Measurements from ENCODE around the gene GPRC5D.

The GPRC5D gene

DNA sequence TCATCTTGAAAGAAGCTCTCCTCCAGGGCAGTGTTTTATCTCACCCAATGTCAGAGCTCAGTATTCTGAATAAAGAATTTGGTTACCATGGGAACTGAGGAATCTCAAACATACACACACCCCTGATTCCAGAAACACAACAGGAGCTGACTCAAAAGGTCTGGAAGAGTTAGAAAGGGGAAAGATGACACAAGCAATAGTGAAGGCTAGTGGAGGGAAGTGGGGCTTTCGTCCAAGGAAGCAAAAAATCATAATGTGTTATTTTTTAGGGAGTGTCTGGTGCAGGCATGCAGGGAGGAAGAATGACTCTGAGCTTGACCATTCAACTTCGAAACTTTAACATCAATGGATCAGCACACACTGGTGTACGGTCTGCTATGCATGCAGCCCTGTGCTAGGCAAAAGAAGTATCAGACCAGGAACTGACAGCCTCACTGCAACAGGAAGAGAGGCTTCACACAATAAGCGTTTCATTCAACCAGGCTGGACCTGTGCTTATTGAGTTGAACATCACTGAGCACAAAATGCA is 27.8 kb upstream of the GPRC5D start:
- DNase-seq (ENCODE audit: low read depth): no peak

DNA sequence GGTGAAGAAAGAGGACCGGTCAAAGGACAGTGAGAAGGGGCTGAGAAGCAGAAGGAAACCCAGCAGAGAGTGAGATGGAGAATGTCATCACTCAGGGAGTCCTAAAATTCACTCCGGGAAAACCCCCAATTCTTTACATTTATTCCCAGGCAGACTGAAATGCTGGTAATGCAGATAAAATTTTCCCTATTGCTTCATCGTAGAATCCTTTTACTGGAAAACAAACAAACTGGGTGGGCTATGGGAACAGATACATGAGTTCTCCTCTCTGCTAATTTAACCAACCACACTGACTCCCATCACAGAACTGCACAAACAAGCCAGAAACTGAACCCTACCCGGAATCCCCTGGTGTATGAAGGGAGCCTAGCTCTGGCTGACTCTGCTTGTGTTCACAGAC is 27.2 kb upstream of the GPRC5D start:
- no peak for DNase-seq (ENCODE audit: low read depth)

DNA sequence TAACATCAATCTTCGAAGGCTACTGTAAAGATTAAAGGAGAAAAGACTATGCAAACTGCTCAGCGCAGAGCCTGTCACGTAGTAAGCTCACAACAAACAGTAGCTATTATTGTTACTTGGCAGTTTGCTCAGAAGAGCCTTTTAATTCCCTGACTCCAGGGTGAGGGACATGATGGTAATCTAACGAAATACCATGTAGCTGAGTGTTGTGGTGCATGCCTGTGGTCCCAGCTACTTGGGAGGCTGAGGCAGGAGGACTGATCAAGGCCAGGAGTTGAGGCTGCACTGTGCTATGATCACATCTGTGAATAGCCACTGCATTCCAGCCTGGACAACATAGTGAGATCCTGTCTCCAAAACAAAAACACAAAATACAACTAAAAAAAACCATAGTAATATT is 25.3 kb upstream of the GPRC5D start:
- DNase-seq (ENCODE audit: low read depth): no peak

DNA sequence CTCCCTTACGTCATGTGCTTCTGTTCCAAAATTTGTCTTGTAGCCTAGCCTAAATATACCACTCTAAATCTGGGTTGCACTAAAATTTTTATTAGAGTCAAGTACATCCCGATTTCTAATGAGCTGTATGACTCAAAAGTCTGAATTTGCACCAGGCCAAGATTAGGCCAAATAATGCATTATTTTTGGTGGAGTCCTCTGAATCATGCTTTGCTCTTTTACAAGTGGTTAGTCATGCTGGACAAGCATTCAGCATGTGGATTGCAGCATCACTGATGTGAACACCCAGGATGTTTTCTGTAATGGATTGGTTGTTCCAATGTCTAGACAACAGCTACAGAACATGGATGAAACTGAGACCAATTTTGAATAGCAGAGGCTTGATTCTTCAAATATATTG is 24.4 kb upstream of the GPRC5D start:
- no peak for DNase-seq (ENCODE audit: low read depth)

DNA sequence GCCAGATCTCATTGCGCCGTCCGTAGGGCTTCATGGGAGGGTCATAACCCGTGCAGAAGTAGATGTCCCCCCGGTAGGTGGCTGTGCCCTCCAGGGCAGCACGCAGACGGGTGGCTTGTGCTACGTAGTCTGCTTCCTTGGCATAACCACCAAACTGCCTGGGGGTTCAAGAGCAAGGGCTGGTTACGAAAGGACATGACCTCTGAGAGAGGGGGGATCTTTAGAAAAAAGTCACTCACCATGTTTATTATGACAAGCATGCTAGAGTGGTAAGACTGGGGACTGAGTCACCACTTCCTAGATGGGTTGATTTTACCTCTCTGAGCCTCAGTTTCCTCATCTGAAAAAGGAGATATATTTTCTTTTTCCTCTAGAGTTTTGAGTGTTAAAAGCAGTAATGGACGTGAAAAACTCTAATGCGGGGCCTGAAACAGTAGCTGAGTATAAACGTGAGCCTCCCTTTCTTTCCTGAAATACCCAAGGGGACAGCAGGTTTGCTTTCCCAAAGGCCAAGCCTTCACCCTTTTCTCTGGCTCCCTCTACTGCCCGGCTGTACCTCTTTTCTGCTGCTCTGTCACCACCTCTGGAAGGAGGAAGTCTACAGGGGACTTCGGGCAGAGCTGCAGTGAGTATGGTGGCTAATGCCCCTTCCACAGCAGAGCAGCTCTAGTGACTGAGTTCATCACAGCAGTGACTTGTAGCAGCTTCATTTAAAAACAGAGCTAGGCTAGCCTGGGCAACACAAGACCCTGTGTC is 23.5 kb upstream of the GPRC5D start:
- no peak for DNase-seq (ENCODE audit: low read depth)

DNA sequence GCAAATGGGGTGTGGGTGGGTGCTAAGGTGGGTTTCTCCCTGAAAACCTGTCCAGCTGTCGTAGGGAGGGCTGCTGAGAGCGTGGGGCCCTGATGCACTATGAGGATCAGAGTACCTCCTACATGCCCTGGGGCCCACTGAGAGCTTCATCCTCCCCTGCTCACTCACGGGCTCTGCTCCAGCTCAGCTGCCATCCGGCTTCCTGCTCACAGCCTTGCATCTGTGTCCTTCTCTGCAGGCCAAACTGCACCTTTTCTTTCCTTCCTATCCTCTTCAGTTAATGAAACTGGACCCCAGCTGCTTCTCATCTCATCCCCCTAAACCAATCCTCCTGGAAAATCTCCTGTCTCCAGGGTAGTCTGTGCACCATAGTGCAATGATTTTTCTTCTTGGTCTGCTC is 22.2 kb upstream of the GPRC5D start:
- DNase-seq (ENCODE audit: low read depth): no peak

DNA sequence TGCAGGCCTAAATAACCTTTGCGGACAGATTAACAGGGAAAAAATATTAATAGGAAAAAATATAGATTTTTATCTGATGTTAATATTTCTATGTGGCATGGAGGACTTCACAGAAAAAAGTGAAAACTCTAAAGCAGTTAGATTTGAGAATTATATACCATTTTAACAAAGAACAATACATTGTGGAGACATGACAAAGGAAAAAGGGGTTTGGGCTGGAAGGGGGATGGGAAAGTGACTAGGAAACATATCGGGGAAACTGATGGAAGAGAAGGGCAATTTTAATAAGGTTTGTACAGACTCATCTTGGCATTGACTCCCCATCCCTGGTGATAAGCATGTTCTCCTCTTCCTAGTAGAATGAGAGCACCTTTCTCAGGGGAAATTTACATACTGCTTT is 21.0 kb upstream of the GPRC5D start:
- no peak for DNase-seq (ENCODE audit: low read depth)

DNA sequence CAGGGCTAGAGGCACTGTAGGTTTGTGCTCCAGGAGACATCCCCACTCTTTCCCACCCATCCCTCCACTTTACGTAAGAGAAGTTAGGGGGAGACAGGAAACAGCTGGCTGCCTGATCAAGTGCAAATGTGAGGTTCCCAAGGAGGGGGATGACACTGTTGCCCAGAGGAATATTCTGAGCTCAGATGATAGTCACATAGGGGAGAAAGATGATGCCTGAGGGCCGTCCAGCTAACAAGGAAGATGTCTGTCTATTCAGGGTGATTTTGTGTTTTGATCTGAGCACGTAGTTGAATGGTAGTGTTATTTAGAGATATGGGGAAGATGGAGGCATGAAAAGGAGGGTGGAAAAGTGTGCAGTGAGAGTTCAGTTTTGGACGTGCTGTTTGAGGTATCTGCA is 13.9 kb upstream of the GPRC5D start:
- no peak for DNase-seq (ENCODE audit: low read depth)

DNA sequence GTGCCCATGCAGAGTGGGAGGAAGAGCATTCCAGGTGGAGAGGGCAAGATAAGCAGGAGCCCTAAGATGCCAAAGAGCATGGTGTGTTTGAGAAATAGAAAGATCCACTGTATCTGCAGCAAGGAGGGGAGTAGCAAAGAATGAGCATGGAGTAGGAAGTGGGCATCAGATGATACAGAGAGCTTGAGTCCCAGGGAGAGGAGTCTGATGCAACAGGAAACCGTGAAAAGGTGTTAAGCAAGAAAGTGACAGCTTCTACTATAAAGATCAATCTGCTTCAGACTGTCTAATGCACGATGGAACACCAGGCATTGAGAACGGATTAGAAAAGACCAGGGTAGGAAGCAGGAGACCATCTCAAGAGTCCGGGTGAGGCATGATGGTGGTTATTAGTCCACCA is 12.3 kb upstream of the GPRC5D start:
- DNase-seq (ENCODE audit: low read depth): no peak

DNA sequence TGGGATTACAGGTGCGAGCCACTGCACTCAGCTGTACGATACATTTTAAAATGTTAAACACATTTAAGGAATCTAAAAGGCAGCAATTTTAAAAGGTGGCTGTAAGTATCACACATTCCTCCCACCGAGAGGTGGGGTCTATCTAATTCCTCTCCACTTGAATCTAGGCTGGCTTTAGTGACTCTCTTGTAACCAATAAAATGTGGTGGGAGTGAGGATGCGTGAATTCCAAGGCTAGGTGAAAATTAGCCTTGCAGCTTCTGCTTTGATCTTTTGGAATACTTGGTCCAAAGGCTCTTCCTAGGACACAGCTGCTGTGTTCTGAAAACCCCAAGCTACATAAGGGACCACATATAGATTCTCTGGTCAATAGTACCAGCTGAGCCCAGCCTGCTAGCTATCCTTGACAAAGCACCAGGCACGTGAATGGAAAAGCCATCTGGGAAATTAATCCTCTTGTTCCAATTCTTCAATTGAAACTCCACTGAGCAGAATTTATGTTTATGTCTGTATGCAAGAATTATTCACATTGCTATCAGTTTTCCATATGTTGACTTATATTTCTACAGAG is 8.8 kb upstream of the GPRC5D start:
- DNase-seq (ENCODE audit: low read depth): no peak

DNA sequence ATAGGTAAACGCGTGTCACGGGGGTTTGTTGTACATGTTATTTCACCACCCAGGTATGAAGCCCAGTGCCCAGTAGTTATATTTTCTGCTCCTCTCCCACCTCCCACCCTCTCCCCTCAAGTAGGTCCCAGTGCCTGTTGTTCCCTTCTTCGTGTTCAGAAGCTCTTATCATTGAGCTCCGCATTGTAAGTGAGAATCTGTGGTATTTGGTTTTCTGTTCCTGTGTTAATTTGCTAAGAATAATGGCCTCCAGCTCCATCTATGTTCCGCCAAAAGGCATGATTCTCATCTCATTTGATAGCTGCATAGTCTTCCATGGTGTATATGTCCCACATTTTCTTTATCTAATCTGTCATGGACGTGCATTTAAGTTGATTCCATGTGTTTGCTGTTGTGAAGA is 6.9 kb upstream of the GPRC5D start:
- DNase-seq (ENCODE audit: low read depth): no peak

DNA sequence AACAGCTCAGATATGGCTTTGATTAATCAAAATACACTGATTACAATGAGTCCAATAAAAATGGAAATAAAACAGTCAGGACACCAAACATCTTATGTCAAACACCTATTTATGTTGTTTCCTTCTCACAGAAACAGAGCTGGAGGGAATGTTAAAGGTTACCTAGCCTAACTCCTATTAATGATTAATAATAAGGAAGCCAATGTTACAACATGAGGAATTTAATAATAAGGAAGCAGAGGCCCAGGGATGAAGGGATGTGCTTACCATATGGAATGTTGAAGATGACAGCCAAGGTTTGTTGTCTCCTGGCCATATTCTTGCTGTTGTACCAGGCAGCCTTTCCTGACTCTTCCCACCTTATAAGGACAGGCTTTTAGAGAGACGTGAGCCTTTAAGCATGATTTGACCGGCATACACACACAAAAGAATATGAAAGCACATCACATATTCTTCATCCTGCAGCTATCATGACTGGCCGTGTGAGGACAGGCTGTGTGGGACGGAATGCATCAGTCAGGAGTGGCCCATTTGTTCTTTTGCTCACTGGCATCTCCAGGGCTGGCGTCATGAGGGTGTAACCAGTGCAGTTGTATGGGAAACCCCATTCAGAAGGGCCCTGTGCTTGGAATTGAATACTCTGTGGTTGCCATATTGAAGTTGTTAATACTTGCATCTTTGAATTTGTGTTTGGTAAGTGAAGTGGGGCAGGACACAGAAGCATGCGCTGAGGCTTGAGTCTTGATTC is 3.1 kb upstream of the GPRC5D start:
- no peak for DNase-seq (ENCODE audit: low read depth)

DNA sequence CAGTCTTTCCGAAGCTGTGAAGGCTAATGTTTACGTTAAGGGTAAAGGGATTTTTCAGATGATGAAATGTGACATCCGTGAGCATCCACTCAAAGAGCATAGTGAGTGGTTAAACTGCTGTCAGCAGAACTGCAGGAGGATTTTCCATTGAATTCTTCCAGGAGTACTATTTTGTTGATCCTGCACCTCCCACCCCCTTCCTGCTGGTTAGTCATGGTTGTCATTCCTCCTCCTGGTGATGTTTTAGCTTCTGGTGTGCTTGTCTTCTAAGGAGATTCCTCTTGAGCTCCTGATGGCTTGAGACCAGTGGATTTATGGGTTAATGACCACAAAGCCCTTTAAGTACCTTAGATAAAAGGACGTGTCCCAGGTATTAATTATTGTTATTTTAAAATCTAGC is 2.4 kb upstream of the GPRC5D start:
- no peak for DNase-seq (ENCODE audit: low read depth)

DNA sequence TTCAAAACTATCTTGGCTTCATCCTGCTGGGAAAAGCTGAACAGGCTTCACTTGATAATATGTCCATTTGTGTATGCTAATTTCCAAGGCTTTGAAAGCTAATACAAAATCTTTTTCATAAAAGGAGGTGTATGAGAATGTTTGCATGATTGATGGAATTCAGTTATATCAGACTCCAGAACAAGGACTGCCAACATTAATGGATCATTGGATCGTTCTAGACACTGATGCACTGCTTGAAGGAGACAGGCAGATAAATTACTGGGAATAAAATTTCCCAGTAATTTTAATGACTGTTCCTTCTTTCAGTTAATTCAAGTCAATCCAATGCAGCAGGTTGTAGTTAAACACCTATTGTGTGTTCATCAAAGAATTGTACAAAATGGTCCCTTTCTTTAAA is 466 bp downstream of the GPRC5D start:
- DNase-seq (ENCODE audit: low read depth): no peak

DNA sequence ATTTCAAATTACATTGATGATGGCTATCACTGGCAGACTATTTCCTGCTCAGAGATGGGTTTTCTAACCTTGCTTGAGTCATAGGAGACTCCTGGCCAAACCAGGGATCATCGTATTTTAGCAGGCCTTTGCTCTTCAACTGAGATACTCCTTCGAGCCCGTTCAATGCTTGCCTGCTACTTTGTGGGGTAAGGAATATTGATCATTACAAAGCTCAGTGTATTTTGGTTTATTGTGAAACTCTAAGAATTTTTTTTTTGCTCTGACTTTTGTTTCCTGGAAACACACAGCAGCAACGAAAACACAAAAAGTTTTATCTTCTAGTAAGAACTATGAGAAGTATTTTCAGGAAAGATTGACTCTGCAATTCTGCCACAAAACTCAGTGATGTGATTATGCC is 4.1 kb downstream of the GPRC5D start:
- no peak for DNase-seq (ENCODE audit: low read depth)

DNA sequence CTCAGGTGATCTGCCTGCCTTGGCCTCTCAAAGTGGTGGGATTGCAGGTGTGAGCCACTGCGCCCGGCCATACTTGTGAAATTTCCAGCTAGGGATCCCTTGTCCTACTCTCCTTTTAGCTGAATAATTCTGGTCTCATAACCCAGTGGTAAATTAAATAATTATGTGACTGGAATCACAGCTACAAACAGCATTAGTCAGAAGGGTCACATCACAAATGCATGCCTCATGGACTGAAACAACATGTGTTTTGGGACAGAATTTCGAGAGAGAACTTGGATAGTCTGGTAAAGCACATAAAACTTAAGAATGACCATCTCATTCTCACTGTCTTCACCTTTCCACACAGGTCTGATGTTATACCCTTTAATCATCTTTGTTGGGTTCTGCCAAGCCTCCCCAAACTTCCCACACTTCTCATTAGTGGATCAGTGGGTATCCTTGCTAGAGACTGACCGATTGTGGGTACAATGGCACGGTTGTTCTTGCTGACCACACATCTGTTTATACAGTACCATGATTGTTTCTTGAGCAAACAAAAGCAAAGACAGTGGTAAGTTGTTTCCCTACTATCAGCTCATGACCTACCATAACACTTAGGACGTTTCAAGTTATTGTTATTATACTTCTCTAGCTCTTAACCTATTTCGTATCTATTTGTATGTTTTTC is 5.1 kb downstream of the GPRC5D start:
- no peak for DNase-seq (ENCODE audit: low read depth)

DNA sequence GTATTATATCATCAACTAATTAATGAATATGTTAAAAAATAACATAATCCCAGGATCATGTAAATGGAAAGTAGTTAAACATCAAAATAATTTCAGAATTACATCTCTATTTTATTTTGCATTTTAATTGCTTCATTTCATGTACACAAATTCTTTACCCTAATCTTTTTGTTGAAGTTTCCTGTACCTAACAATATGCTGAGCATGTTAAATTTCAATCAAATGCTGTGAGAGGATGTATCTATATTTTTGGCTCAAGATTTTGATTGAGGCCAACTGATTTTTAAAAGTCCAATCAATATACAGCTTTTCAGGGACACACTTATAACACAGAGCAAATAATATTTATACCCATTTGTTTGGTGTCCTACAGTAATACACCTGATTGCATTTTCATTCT is 6.4 kb downstream of the GPRC5D start:
- no peak for DNase-seq (ENCODE audit: low read depth)

DNA sequence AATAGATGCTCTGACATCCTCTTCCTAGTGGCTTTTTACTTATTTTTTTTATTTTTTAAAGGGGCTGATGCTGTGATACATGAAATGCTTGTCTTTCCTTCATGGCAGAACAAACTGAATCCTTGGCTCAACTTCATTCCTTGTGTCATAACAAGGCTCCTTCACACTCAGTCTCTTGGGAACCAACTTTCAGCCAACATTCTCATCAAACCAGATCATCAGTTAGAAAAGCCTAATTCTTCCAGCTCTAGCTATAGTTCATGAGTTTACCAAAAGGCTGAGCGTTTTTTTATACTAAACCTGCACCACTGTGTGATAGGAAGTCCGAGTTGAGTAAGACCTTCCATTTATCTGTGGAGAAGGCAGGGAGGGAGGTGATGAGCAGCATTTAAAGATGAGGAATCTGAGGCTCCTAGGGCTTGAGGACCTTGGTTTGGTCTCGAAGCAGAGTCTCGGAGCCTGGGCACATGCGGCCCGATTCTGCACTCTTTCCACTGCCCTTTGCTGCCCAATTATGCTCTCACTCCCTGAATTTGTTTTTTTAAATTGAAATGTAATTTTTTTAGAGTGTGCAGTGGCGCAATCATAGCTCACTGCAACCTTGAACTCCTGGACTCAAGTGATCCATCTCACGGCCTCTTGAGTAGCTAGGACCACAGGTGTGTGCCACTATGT is 8.2 kb downstream of the GPRC5D start:
- DNase-seq (ENCODE audit: low read depth): no peak

DNA sequence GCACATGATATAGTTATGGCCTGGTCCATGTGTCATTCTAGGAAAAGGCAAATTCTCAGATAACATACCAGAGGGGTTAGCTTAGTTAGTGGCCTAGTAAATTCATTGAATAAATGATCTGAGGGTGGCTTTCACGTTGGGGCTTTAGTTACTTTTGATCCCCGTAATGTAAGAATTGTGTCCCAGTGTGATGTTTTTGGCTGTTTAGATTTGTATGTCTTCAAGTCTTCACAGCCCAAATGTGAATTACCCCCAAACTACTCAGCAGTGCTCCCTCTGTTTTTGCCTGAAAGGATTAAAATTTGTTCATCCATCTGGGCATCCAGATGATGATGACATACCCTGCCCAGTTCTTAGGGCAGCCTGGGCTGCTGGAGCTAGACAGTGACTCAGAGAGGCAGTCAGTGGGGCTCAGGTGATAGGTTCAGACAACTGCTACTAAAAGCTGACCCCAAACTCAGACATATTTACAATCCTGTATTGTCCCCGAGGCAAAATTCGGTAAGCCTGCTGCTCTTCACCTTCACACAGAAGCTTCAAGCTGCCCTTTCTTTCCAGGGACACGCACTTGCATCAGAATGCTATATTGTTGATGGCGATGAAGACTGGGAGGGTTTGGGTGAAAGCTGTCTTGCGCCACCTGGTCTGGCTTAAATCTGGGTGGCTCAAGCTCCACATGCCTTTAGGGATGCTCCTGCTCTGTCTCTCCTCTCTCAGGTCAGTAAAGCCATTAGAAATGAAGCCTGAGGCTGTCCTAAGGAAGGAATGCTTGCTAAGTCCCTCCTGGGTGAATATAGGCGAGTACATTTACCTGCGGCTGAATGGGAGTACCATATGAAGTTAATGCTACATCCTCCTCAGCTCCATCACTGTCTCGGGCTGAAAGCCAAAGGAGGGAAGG is 10.3 kb downstream of the GPRC5D start:
- no peak for DNase-seq (ENCODE audit: low read depth)

DNA sequence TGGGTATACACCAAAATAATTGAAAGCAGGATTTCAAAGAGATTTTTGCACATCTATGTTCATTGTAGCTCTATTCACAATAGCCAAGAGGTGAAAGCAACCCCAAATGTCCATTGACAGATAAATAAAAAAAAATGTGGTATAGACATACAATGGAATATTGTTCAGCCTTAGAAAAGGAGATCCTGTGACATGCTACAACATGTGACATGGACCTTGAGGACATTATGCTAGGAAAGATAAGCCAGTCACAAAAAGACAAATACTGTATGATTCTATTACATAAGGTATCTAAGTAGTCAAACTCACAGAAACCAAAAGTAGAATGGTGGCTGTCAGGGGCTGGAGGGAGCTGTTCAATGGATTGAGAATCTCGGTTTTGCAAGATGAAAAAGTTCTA is 12.1 kb downstream of the GPRC5D start:
- DNase-seq (ENCODE audit: low read depth): no peak

DNA sequence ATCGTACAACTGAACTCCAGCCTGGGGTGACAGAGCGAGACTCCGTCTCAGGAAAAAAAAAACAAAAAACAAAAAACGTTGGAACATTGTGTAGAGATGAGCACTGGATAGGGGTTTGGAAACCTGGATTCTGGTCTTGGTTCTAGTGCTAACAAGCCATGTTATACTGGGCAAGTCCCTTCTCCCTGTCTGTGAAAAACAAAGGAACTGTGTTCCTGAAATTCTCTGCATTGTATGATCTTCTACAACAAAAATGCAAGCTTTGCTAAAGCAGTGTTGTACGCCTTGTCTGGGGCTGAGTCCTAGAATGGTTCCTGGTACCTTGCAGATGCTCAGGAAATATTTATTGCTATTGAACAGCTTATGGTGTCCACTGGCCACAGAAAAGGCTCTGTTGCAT is 13.4 kb downstream of the GPRC5D start:
- DNase-seq (ENCODE audit: low read depth): no peak
